Neural cell (in vitro differentiated cells): ENCODE data around the gene SAMD10. TPM values are rescaled to one million over a fixed set of nuclear protein-coding genes. Genes with fewer than 3 reads are reported as not detected.

Experiments
- H2AFZ ChIP-seq: fragments of 200-600, 300-800 bp; sonication (generic), shearing (Covaris generic); 2 replicates; pipeline ENCODE4 v1.6.0; 2014; ENCODE audit warnings: low read depth, mild to moderate bottlenecking, antibody characterized with exemption, low read length, moderate library complexity
- H3F3A ChIP-seq: fragments of 200-600 bp; shearing (Covaris generic); 2 replicates; pipeline ENCODE4 v1.6.1; 2016; ENCODE audit warnings: mild to moderate bottlenecking, moderate library complexity, mixed read lengths, antibody characterized with exemption, low read length; ENCODE audit not compliant: insufficient read depth, poor library complexity, severe bottlenecking
- H3K27ac ChIP-seq: fragments of 200-600, 300-800 bp; sonication (generic), shearing (Covaris generic); 2 replicates; pipeline ENCODE4 v1.5.1; 2014; ENCODE audit warnings: mild to moderate bottlenecking, low read length, moderate library complexity
- H3K27me3 ChIP-seq: fragments of 300-800, 200-600 bp; sonication (generic), shearing (Covaris generic); 2 replicates; pipeline ENCODE4 v1.6.0; 2014; ENCODE audit warnings: mild to moderate bottlenecking, low read depth, low read length, moderate library complexity; ENCODE audit not compliant: insufficient read depth
- H3K36me3 ChIP-seq: fragments of 300-800, 200-600 bp; sonication (generic), shearing (Covaris generic); 2 replicates; pipeline ENCODE4 v1.5.1; 2014; ENCODE audit warnings: mild to moderate bottlenecking, antibody characterized with exemption, low read length, moderate library complexity; ENCODE audit not compliant: insufficient read depth
- H3K4me2 ChIP-seq: fragments of 300-800, 200-600 bp; sonication (generic), shearing (Covaris generic); 2 replicates; pipeline ENCODE4 v1.6.0; 2014; ENCODE audit warnings: mild to moderate bottlenecking, low read length
- H3K4me3 ChIP-seq: fragments of 300-800, 200-600 bp; sonication (generic), shearing (Covaris generic); 2 replicates; pipeline ENCODE4 v1.5.1; 2014; ENCODE audit warnings: mild to moderate bottlenecking, low read length, moderate library complexity
- H3K79me2 ChIP-seq: fragments of 200-600 bp; shearing (Covaris generic); replicated peaks from 2 replicates; pipeline ENCODE4 v1.6.0; 2014; ENCODE audit warnings: mild to moderate bottlenecking, low read length, moderate library complexity; ENCODE audit not compliant: insufficient read depth
- H3K9ac ChIP-seq: fragments of 300-800, 200-600 bp; sonication (generic), shearing (Covaris generic); 2 replicates; pipeline ENCODE4 v1.6.1; 2016; ENCODE audit warnings: mild to moderate bottlenecking, low read length, mixed read lengths
- H3K9me2 ChIP-seq: fragments of 200-600 bp; shearing (Covaris generic); 2 replicates; pipeline ENCODE4 v1.6.1; 2016; ENCODE audit warnings: mild to moderate bottlenecking, low read length, mixed read lengths; ENCODE audit not compliant: insufficient read depth
- H3K9me3 ChIP-seq: fragments of 200-600, 300-800 bp; sonication (generic), shearing (Covaris generic); 2 replicates; pipeline ENCODE4 v1.6.1; 2016; ENCODE audit warnings: mild to moderate bottlenecking, mixed run types, low read length, moderate library complexity, mixed read lengths
- H4K20me1 ChIP-seq: fragments of 200-600 bp; shearing (Covaris generic); 2 replicates; pipeline ENCODE4 v1.6.1; 2016; ENCODE audit warnings: mild to moderate bottlenecking, mixed run types; ENCODE audit not compliant: insufficient read depth
- EP300 ChIP-seq: fragments of 450-650 bp; conservative IDR thresholded peaks from 2 replicates; pipeline ENCODE4 v1.6.1; 2014; ENCODE audit warnings: antibody characterized with exemption, mild to moderate bottlenecking, moderate library complexity; ENCODE audit not compliant: poor library complexity, severe bottlenecking
- EZH2 ChIP-seq: fragments of 200-600, 300-800 bp; shearing (Covaris generic), sonication (generic); IDR thresholded peaks from 2 replicates; pipeline ENCODE4 v1.6.1; 2014; ENCODE audit warnings: antibody characterized with exemption, low read length, borderline replicate concordance, mild to moderate bottlenecking; ENCODE audit not compliant: insufficient read depth, poor library complexity, severe bottlenecking
- MXI1 ChIP-seq: fragments of 450-650 bp; conservative IDR thresholded peaks from 2 replicates; pipeline ENCODE4 v1.6.1; 2014; ENCODE audit warnings: antibody characterized with exemption, mild to moderate bottlenecking; ENCODE audit not compliant: poor library complexity, severe bottlenecking
- POLR2AphosphoS5 ChIP-seq: IDR thresholded peaks from 2 replicates; pipeline ENCODE4 v1.6.1; 2012
- RAD21 ChIP-seq: fragments of 450-650 bp; conservative IDR thresholded peaks from 2 replicates; pipeline ENCODE4 v1.6.1; 2014; ENCODE audit warnings: antibody characterized with exemption, mild to moderate bottlenecking, moderate library complexity
- SMC3 ChIP-seq: fragments of 450-650 bp; conservative IDR thresholded peaks from 2 replicates; pipeline ENCODE4 v1.6.1; 2014; ENCODE audit warnings: antibody characterized with exemption, mild to moderate bottlenecking, moderate library complexity; ENCODE audit not compliant: poor library complexity
- TAF1 ChIP-seq: IDR thresholded peaks from 2 replicates; pipeline ENCODE4 v1.6.1; 2012; ENCODE audit warnings: low read depth
- polyA plus RNA-seq: library from polyadenylated mRNA; depleted of rRNA; stranded (reverse); fragments of >200 nt; gene quantifications from 2 replicates; pipeline ENCODE4 v1.2.3, GENCODE V29; 2014
- TF ChIP-seq, protein P1 (sequence below): fragments of 450-650 bp; IDR thresholded peaks from 2 replicates; pipeline ENCODE4 v1.5.1; 2014; ENCODE audit warnings: antibody characterized with exemption, mild to moderate bottlenecking, moderate library complexity; ENCODE audit not compliant: poor library complexity, severe bottlenecking
- TF ChIP-seq, protein P2 (sequence below): IDR thresholded peaks from 2 replicates; pipeline ENCODE4 v1.6.1; 2012; ENCODE audit warnings: borderline replicate concordance

The SAMD10 gene
- polyA plus RNA-seq, 1 donor from 2014 or later = 23.3 TPM

DNA sequence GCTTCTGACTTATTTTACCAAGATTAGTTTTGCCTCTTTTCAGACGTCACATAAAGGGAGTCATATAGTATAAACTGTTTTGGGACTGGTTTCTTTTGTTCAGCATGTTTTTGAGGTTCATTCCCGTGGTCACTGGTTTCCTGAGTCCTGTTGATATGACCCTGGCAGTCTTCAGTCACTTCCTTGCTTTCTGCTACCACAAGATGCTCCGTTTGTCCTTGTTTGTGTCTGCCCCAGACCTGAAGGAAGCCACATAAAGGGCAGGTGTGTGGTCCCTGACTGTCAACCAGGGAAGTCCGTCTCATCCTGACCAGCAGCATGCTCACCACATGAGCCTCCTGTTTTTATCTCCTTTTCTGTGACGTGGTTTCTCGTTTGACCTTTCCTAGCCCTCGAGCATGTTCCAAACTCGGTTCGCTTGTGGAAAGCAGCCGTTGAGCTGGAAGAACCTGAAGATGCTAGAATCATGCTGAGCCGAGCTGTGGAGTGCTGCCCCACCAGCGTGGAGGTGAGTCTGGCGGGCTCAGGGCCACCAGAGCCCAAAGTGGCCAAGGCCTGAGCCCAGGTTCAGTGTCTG, 30.5 kb upstream of the SAMD10 start:
- no peaks in the 10 kb centered on the region for H3K27me3 ChIP-seq
- TF ChIP-seq, protein P1, sequence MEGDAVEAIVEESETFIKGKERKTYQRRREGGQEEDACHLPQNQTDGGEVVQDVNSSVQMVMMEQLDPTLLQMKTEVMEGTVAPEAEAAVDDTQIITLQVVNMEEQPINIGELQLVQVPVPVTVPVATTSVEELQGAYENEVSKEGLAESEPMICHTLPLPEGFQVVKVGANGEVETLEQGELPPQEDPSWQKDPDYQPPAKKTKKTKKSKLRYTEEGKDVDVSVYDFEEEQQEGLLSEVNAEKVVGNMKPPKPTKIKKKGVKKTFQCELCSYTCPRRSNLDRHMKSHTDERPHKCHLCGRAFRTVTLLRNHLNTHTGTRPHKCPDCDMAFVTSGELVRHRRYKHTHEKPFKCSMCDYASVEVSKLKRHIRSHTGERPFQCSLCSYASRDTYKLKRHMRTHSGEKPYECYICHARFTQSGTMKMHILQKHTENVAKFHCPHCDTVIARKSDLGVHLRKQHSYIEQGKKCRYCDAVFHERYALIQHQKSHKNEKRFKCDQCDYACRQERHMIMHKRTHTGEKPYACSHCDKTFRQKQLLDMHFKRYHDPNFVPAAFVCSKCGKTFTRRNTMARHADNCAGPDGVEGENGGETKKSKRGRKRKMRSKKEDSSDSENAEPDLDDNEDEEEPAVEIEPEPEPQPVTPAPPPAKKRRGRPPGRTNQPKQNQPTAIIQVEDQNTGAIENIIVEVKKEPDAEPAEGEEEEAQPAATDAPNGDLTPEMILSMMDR = no peak
- TF ChIP-seq, protein P2, sequence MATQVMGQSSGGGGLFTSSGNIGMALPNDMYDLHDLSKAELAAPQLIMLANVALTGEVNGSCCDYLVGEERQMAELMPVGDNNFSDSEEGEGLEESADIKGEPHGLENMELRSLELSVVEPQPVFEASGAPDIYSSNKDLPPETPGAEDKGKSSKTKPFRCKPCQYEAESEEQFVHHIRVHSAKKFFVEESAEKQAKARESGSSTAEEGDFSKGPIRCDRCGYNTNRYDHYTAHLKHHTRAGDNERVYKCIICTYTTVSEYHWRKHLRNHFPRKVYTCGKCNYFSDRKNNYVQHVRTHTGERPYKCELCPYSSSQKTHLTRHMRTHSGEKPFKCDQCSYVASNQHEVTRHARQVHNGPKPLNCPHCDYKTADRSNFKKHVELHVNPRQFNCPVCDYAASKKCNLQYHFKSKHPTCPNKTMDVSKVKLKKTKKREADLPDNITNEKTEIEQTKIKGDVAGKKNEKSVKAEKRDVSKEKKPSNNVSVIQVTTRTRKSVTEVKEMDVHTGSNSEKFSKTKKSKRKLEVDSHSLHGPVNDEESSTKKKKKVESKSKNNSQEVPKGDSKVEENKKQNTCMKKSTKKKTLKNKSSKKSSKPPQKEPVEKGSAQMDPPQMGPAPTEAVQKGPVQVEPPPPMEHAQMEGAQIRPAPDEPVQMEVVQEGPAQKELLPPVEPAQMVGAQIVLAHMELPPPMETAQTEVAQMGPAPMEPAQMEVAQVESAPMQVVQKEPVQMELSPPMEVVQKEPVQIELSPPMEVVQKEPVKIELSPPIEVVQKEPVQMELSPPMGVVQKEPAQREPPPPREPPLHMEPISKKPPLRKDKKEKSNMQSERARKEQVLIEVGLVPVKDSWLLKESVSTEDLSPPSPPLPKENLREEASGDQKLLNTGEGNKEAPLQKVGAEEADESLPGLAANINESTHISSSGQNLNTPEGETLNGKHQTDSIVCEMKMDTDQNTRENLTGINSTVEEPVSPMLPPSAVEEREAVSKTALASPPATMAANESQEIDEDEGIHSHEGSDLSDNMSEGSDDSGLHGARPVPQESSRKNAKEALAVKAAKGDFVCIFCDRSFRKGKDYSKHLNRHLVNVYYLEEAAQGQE = no peak
- TF ChIP-seq MXI1 = no peak
- TF ChIP-seq RAD21 = no peak
- TF ChIP-seq SMC3 = no peak
- TF ChIP-seq POLR2AphosphoS5 = no peak
- no peak for TF ChIP-seq EP300
- no peak overlapping the region for H3K4me2 ChIP-seq
- no peaks in the 10 kb centered on the region for H4K20me1 ChIP-seq
- no peak overlapping the region for H2AFZ ChIP-seq
- H3F3A ChIP-seq = no peaks in the 10 kb centered on the region
- no peaks in the 10 kb centered on the region for H3K9me3 ChIP-seq
- H3K27ac ChIP-seq = no peak overlapping the region
- peaks cover 7% of the 10 kb centered on the region for H3K36me3 ChIP-seq
- no peaks in the 10 kb centered on the region for H3K9me2 ChIP-seq
- no peak overlapping the region for H3K4me3 ChIP-seq
- no peaks in the 10 kb centered on the region for H3K79me2 ChIP-seq
- H3K9ac ChIP-seq = no peak overlapping the region

DNA sequence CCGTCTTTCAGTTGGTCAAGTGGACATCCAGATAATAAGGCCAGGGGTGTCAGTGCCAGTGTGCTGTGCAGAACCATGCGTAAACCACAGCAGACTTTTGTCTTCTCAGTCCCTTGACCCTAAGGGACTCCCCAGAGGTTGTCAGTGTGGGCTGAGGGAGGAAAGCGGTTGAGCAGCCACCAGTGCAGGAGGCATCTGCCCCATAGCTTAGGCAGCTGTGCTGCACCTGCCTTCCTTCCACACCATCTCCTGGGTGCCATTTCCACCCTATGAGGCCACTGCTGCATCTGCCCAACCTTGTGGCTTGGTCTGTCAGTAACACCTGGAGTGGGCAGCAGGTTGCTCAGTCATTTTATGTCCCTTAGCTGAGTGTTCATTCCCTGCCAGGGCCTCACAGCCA, 27.5 kb upstream of the SAMD10 start:
- H3F3A ChIP-seq = no peaks in the 10 kb centered on the region
- no peak overlapping the region for H3K4me3 ChIP-seq
- no peak overlapping the region for H2AFZ ChIP-seq
- no peaks in the 10 kb centered on the region for H3K79me2 ChIP-seq
- peaks cover 7% of the 10 kb centered on the region for H3K36me3 ChIP-seq
- H3K27me3 ChIP-seq = no peaks in the 10 kb centered on the region
- H4K20me1 ChIP-seq = no peaks in the 10 kb centered on the region
- no peak overlapping the region for H3K4me2 ChIP-seq
- H3K9ac ChIP-seq = no peak overlapping the region
- H3K27ac ChIP-seq = no peak overlapping the region
- H3K9me2 ChIP-seq = no peaks in the 10 kb centered on the region
- no peak for TF ChIP-seq SMC3
- TF ChIP-seq TAF1 = no peak
- TF ChIP-seq RAD21 = no peak
- TF ChIP-seq EZH2 = no peak
- TF ChIP-seq MXI1 = no peak
- H3K9me3 ChIP-seq = no peaks in the 10 kb centered on the region
